ENCODE data around the gene HOXA9. TPM values are rescaled to one million over a fixed set of nuclear protein-coding genes. Genes with fewer than 3 reads are reported as not detected.
A peak's percentile ranks its signal among the peaks of the same experiment; 100 is the strongest.

Gene HOXA9
- total RNA-seq, 1 donor from 2014 or later, result 0.80 TPM

GRCh38 chr7:27211764-27212204 lies 46.4 kb upstream of the HOXA9 start:
- H3K4me3 Mint-ChIP-seq (ENCODE audit: unreplicated experiment), result no peak overlapping the region
- no peak overlapping the region for H3K27ac Mint-ChIP-seq (ENCODE audit: unreplicated experiment)
- peaks cover 6% of the 10 kb centered on the region for H3K4me1 Mint-ChIP-seq (ENCODE audit: unreplicated experiment)
- TF ChIP-seq CTCF (IDR thresholded peaks at IDR 0.05; ENCODE audit: unreplicated experiment), result no peak
- peaks cover 32% of the 10 kb centered on the region for H3K27me3 Mint-ChIP-seq (ENCODE audit: unreplicated experiment)
- no peaks in the 10 kb centered on the region for H3K9me3 Mint-ChIP-seq (ENCODE audit: unreplicated experiment)
- no peaks in the 10 kb centered on the region for H3K36me3 Mint-ChIP-seq (ENCODE audit: low read depth, unreplicated experiment)
- DNase-seq (ENCODE audit: low spot score), result no peak

- H3K36me3 Mint-ChIP-seq (ENCODE audit: low read depth, unreplicated experiment), result no peaks in the 10 kb centered on the region
- H3K4me3 Mint-ChIP-seq (ENCODE audit: unreplicated experiment), result no peak overlapping the region
- no peak for TF ChIP-seq CTCF (IDR thresholded peaks at IDR 0.05; ENCODE audit: unreplicated experiment)
Measured at GRCh38 chr7:27211084-27211446, 45.7 kb upstream of the HOXA9 start.

GRCh38 chr7:27210441-27211083 lies 45.2 kb upstream of the HOXA9 start:
- no peaks in the 10 kb centered on the region for H3K9me3 Mint-ChIP-seq (ENCODE audit: unreplicated experiment)
- peaks cover 25% of the 10 kb centered on the region for H3K27me3 Mint-ChIP-seq (ENCODE audit: unreplicated experiment)
- H3K27ac Mint-ChIP-seq (ENCODE audit: unreplicated experiment), result no peak overlapping the region
- H3K4me3 Mint-ChIP-seq (ENCODE audit: unreplicated experiment), result no peak overlapping the region
- no peaks in the 10 kb centered on the region for H3K36me3 Mint-ChIP-seq (ENCODE audit: low read depth, unreplicated experiment)
- H3K4me1 Mint-ChIP-seq (ENCODE audit: unreplicated experiment), result peaks cover 5% of the 10 kb centered on the region
- DNase-seq (ENCODE audit: low spot score), result peak; percentile 68
- TF ChIP-seq CTCF (IDR thresholded peaks at IDR 0.05; ENCODE audit: unreplicated experiment), result peak; percentile 84

More at GRCh38 chr7:27211084-27211446, 45.7 kb upstream of the HOXA9 start:
- no peak for DNase-seq (ENCODE audit: low spot score)
- Mint-ChIP-seq H3K4me1 (ENCODE audit: unreplicated experiment) (peaks cover 3% of the 10 kb centered on the region), H3K9me3 (ENCODE audit: unreplicated experiment) (no peaks in the 10 kb centered on the region), H3K27ac (ENCODE audit: unreplicated experiment) (no peak overlapping the region), H3K27me3 (ENCODE audit: unreplicated experiment) (peaks cover 26% of the 10 kb centered on the region)

GRCh38 chr7:27209933-27210440 lies 44.6 kb upstream of the HOXA9 start:
- Mint-ChIP-seq H3K27ac (ENCODE audit: unreplicated experiment) (no peak overlapping the region), H3K9me3 (ENCODE audit: unreplicated experiment) (no peaks in the 10 kb centered on the region), H3K36me3 (ENCODE audit: low read depth, unreplicated experiment) (no peaks in the 10 kb centered on the region), H3K27me3 (ENCODE audit: unreplicated experiment) (peaks cover 25% of the 10 kb centered on the region), H3K4me3 (ENCODE audit: unreplicated experiment) (no peak overlapping the region), H3K4me1 (ENCODE audit: unreplicated experiment) (peaks cover 8% of the 10 kb centered on the region)
- no peak for TF ChIP-seq CTCF (IDR thresholded peaks at IDR 0.05; ENCODE audit: unreplicated experiment)
- DNase-seq (ENCODE audit: low spot score), result no peak

- Mint-ChIP-seq H3K36me3 (ENCODE audit: low read depth, unreplicated experiment) (no peaks in the 10 kb centered on the region), H3K27ac (ENCODE audit: unreplicated experiment) (no peak overlapping the region), H3K9me3 (ENCODE audit: unreplicated experiment) (no peaks in the 10 kb centered on the region), H3K27me3 (ENCODE audit: unreplicated experiment) (peaks cover 33% of the 10 kb centered on the region), H3K4me3 (ENCODE audit: unreplicated experiment) (no peak overlapping the region), H3K4me1 (ENCODE audit: unreplicated experiment) (peaks cover 12% of the 10 kb centered on the region)
- no peak for DNase-seq (ENCODE audit: low spot score)
- no peak for TF ChIP-seq CTCF (IDR thresholded peaks at IDR 0.05; ENCODE audit: unreplicated experiment)
Measured at GRCh38 chr7:27208998-27209397, 43.7 kb upstream of the HOXA9 start.
